H9 (cell line): ENCODE measurements around the gene ANKRD13B. TPM values are rescaled to one million over a fixed set of nuclear protein-coding genes. Genes with fewer than 3 reads are reported as not detected.

Experiments used
- DNase-seq: peaks from one replicate; pipeline ENCODE4 v3.0.0-alpha.2; 2017
- H2AFZ ChIP-seq: one replicate; pipeline ENCODE4 v1.6.1; 2013; ENCODE audit warnings: mild to moderate bottlenecking, low read length, control low read depth, moderate library complexity
- H2AK5ac ChIP-seq: 2 replicates; pipeline ENCODE4 v1.6.1; 2013; ENCODE audit warnings: low read length, control low read depth, mixed read lengths; ENCODE audit not compliant: insufficient read length
- H2BK120ac ChIP-seq: one replicate; pipeline ENCODE4 v1.6.1; 2013; ENCODE audit warnings: low read depth, mild to moderate bottlenecking, low read length, control low read depth, inconsistent platforms; ENCODE audit not compliant: poor library complexity, severe bottlenecking
- H2BK12ac ChIP-seq: 2 replicates; pipeline ENCODE4 v1.6.1; 2013; ENCODE audit warnings: low read length, control low read depth, mixed read lengths, low read depth; ENCODE audit not compliant: insufficient read length
- H2BK15ac ChIP-seq: 2 replicates; pipeline ENCODE4 v1.6.1; 2013; ENCODE audit warnings: low read depth, low read length, control low read depth
- H2BK20ac ChIP-seq: one replicate; pipeline ENCODE4 v1.6.1; 2013; ENCODE audit warnings: low read depth, mild to moderate bottlenecking, low read length, control low read depth, inconsistent platforms; ENCODE audit not compliant: poor library complexity, severe bottlenecking
- H2BK5ac ChIP-seq: 2 replicates; pipeline ENCODE4 v1.6.1; 2013; ENCODE audit warnings: low read length, control low read depth, mixed read lengths; ENCODE audit not compliant: insufficient read length
- H3K14ac ChIP-seq: 2 replicates; pipeline ENCODE4 v1.6.1; 2013; ENCODE audit warnings: low read length, control low read depth; ENCODE audit not compliant: insufficient read depth
- H3K18ac ChIP-seq: 2 replicates; pipeline ENCODE4 v1.6.1; 2013; ENCODE audit warnings: low read depth, mild to moderate bottlenecking, mixed read lengths, low read length, control low read depth; ENCODE audit not compliant: insufficient read length
- H3K23ac ChIP-seq: 2 replicates; pipeline ENCODE4 v1.6.1; 2013; ENCODE audit warnings: low read length, control low read depth, mixed read lengths, low read depth; ENCODE audit not compliant: insufficient read length
- H3K23me2 ChIP-seq: 2 replicates; pipeline ENCODE4 v1.6.1; 2013; ENCODE audit warnings: low read depth, mild to moderate bottlenecking, mixed read lengths, low read length, control low read depth; ENCODE audit not compliant: insufficient read length, poor library complexity, severe bottlenecking
- H3K27ac ChIP-seq: 2 replicates; pipeline ENCODE4 v1.5.1; 2013; ENCODE audit warnings: low read length, control low read depth, mixed read lengths, low read depth; ENCODE audit not compliant: insufficient read length
- H3K27me3 ChIP-seq: 2 replicates; pipeline ENCODE4 v1.6.1; 2013; ENCODE audit warnings: low read length, control low read depth, inconsistent platforms; ENCODE audit not compliant: insufficient read depth
- H3K4ac ChIP-seq: 2 replicates; pipeline ENCODE4 v1.6.1; 2013; ENCODE audit warnings: low read depth, mild to moderate bottlenecking, control low read depth, inconsistent platforms, low read length, moderate library complexity
- H3K4me1 ChIP-seq: 2 replicates; pipeline ENCODE4 v1.6.1; 2013; ENCODE audit warnings: low read length, control low read depth, inconsistent platforms; ENCODE audit not compliant: insufficient read depth
- H3K4me2 ChIP-seq: 2 replicates; pipeline ENCODE4 v1.6.1; 2013; ENCODE audit warnings: low read length, control low read depth, mixed read lengths; ENCODE audit not compliant: insufficient read length, insufficient read depth
- H3K56ac ChIP-seq: 2 replicates; pipeline ENCODE4 v1.6.1; 2013; ENCODE audit warnings: low read depth, mild to moderate bottlenecking, mixed read lengths, low read length, control low read depth; ENCODE audit not compliant: insufficient read length
- H3K79me1 ChIP-seq: 2 replicates; pipeline ENCODE4 v1.6.1; 2013; ENCODE audit warnings: low read depth, mild to moderate bottlenecking, moderate library complexity, low read length, control low read depth, inconsistent platforms; ENCODE audit not compliant: insufficient read depth, poor library complexity, severe bottlenecking
- H3K79me2 ChIP-seq: 2 replicates; pipeline ENCODE4 v1.6.1; 2013; ENCODE audit warnings: low read length, control low read depth, inconsistent platforms; ENCODE audit not compliant: insufficient read depth
- H3K9ac ChIP-seq: 2 replicates; pipeline ENCODE4 v1.6.1; 2013; ENCODE audit warnings: low read length, control low read depth, mixed read lengths; ENCODE audit not compliant: insufficient read length; ENCODE audit errors: extremely low read depth
- H3K9me3 ChIP-seq: one replicate; pipeline ENCODE4 v1.6.1; 2013; ENCODE audit warnings: low read depth, low read length, inconsistent platforms; ENCODE audit not compliant: control insufficient read depth
- H3T11ph ChIP-seq: one replicate; pipeline ENCODE4 v1.6.1; 2013; ENCODE audit warnings: mild to moderate bottlenecking, low read length, control low read depth, inconsistent platforms
- H4K20me1 ChIP-seq: one replicate; pipeline ENCODE4 v1.6.1; 2013; ENCODE audit not compliant: control insufficient read depth, insufficient read length, insufficient read depth
- H4K5ac ChIP-seq: 2 replicates; pipeline ENCODE4 v1.6.1; 2013; ENCODE audit warnings: low read depth, mild to moderate bottlenecking, mixed read lengths, low read length, control low read depth; ENCODE audit not compliant: insufficient read length
- H4K8ac ChIP-seq: replicated peaks from 2 replicates; pipeline ENCODE4 v1.6.1; 2013; ENCODE audit warnings: low read length, control low read depth, mixed read lengths, low read depth; ENCODE audit not compliant: insufficient read length
- H4K91ac ChIP-seq: 2 replicates; pipeline ENCODE4 v1.6.1; 2013; ENCODE audit warnings: low read depth, mild to moderate bottlenecking, moderate library complexity, mixed read lengths, low read length, control low read depth; ENCODE audit not compliant: insufficient read length
- H3K27ac Mint-ChIP-seq, 3 experiments: 2 replicates in 2 of 3; 3 replicates in 1 of 3; pipeline ENCODE4 v1.8.0; 2020 to 2021; ENCODE audit warnings: mixed read lengths in 3 of 3, mild to moderate bottlenecking in 1 of 3, moderate library complexity in 1 of 3
- H3K27me3 Mint-ChIP-seq: 2 replicates; pipeline ENCODE4 v1.8.0; 2021; ENCODE audit warnings: low read depth, mild to moderate bottlenecking, moderate library complexity, mixed read lengths
- H3K36me3 Mint-ChIP-seq, 3 experiments: 2 replicates in 2 of 3; 3 replicates in 1 of 3; pipeline ENCODE4 v1.8.0; 2020 to 2021; ENCODE audit warnings: low read depth in 3 of 3, mixed read lengths in 3 of 3; ENCODE audit not compliant: insufficient read depth in 1 of 3
- H3K4me1 Mint-ChIP-seq, 2 experiments: 2 replicates each; pipeline ENCODE4 v1.8.0; 2020; ENCODE audit warnings: mixed read lengths in 2 of 2
- H3K4me3 Mint-ChIP-seq, 2 experiments: 2 replicates in 1 of 2; 3 replicates in 1 of 2; pipeline ENCODE4 v1.8.0; 2020 to 2021; ENCODE audit warnings: mild to moderate bottlenecking in 2 of 2, mixed read lengths in 2 of 2, moderate library complexity in 1 of 2
- H3K9me3 Mint-ChIP-seq, 2 experiments: 2 replicates in 1 of 2; 3 replicates in 1 of 2; pipeline ENCODE4 v1.8.0; 2020; ENCODE audit warnings: mild to moderate bottlenecking in 2 of 2, mixed read lengths in 2 of 2, moderate library complexity in 1 of 2
- CTCF ChIP-seq: fragments of 200-600 bp; sonication (generic); conservative IDR thresholded peaks from 3 replicates; pipeline ENCODE4 v1.8.0; 2021; ENCODE audit warnings: antibody characterized with exemption, mild to moderate bottlenecking
- WGBS: extraction: QIAGEN DNeasy Blood & Tissue Kit; methylation state at CpG from one replicate; pipeline ENCODE4 v1.1.7; 2013; ENCODE audit warnings: missing lambda C conversion rate, low lambda C conversion rate, mixed read lengths; ENCODE audit not compliant: insufficient read length; ENCODE audit errors: extremely low coverage; 5-methylcytosine and 5-hydroxymethylcytosine counted together
- total RNA-seq: library from RNA; stranded (reverse); gene quantifications from 2 replicates; pipeline ENCODE4 v1.2.1, GENCODE V29; 2021

ANKRD13B gene
- total RNA-seq, 1 experiment from 2014 or later: 24.2 TPM

DNA sequence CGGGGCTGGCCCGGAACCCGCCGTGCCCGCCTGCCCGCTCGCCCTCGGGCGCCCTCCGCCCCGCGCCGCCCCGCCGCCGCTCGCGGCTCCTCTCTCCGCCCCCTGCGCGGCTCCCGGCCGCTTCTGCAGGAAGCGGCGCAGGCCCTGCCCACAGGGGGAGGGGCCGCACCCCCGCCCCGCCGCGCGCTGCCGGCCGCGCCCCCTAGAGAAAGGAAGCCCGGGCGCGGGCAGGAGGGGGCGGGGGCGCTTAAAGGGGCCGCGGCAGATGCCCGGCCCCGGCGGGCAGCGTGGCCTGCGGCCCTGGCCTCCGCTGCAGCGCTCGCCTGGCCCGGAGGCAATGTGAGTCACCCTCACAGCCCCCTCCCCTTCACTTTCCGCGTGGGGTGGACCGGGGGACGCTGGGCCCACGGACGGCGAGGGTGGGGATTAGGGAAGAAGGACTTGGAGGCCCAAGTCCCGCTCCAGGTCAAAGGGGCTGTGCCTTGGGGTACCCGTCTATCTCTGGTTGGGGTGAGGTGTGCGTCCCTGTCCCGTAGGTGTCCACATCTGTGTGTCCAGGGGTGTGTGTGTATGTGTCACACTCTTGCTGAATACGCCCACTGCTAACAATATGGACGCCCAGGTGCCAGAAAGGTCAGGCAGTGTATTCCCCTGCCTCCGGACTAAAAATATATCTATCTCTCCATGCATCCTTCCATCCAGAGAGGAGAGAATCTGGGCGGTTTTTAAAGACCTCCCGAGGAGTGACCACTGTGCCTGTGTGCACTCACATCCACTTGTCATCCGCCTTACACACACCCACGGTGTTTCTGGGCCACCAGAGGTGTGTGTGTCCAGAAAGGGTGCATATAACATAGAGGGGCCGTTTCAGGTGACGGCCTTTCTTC, 3.2 kb upstream of the ANKRD13B start, which contains the start of gene GIT1:
Gene GIT1 (minus strand): TSS at position 125 of the 887 bp plus-strand sequence. CDS start 270 bp downstream, outside the sequence.
- H3K23me2 ChIP-seq: peaks cover 37% of the 10 kb centered on the region
- no peak within 1 kb of the TSS for H3K56ac ChIP-seq
- H3K4me3 Mint-ChIP-seq: peak within 1 kb of the TSS; percentile 81 to 90
- peaks cover 23% of the 10 kb centered on the region; the same call in 1 of the 2 replicates for H3K79me2 ChIP-seq
- H4K20me1 ChIP-seq: no peaks in the 10 kb centered on the region
- whole genome bisulfite sequencing: no CpG with 5 or more reads among the region's 70 CpGs
- DNase-seq: peak; percentile 87
- peak within 1 kb of the TSS; percentile 0 for H3K9ac ChIP-seq
- peak within 1 kb of the TSS; percentile 76 for H3K4me2 ChIP-seq
- no peak within 1 kb of the TSS for H2BK120ac ChIP-seq
- peaks cover 47 to 62% of the 10 kb centered on the region in 2 experiments for H3K4me1 Mint-ChIP-seq
- H2AFZ ChIP-seq: no peak within 1 kb of the TSS
- no peak within 1 kb of the TSS for H3K4ac ChIP-seq
- H3K27me3 Mint-ChIP-seq: peaks cover 5% of the 10 kb centered on the region
- H3K4me1 ChIP-seq: peaks cover 12% of the 10 kb centered on the region; the same call in 1 of the 2 replicates
- H3K9me3 Mint-ChIP-seq: no peaks in the 10 kb centered on the region
- H3K27ac ChIP-seq: no peak within 1 kb of the TSS
- no peak within 1 kb of the TSS for H3K27ac Mint-ChIP-seq
- no peak within 1 kb of the TSS for H4K91ac ChIP-seq
- H2BK5ac ChIP-seq: no peak within 1 kb of the TSS
- H4K5ac ChIP-seq: no peak within 1 kb of the TSS
- no peak within 1 kb of the TSS for H2AK5ac ChIP-seq
- H4K8ac ChIP-seq: no peak within 1 kb of the TSS
- no peak for TF ChIP-seq CTCF
- H3K23ac ChIP-seq: no peak within 1 kb of the TSS
- peaks cover 0 to 1% (median 0%) of the 10 kb centered on the region in 3 experiments; a peak in 1 of 7 replicates for H3K36me3 Mint-ChIP-seq
- no peak within 1 kb of the TSS for H3K14ac ChIP-seq
- H3T11ph ChIP-seq: no peak within 1 kb of the TSS
- H2BK12ac ChIP-seq: no peak within 1 kb of the TSS
- H2BK20ac ChIP-seq: no peak within 1 kb of the TSS
- H3K79me1 ChIP-seq: peaks cover 4% of the 10 kb centered on the region
- H3K9me3 ChIP-seq: no peaks in the 10 kb centered on the region
- no peak within 1 kb of the TSS for H2BK15ac ChIP-seq
- H3K27me3 ChIP-seq: no peaks in the 10 kb centered on the region
- no peak within 1 kb of the TSS for H3K18ac ChIP-seq
